CD4-positive, CD25-positive, alpha-beta regulatory T cell (primary cell): Measurements from ENCODE around the gene NECAB2. TPM values are rescaled to one million over a fixed set of nuclear protein-coding genes. Genes with fewer than 3 reads are reported as not detected.

Experiments
- ATAC-seq, 2 donors: fragments of 150-1000 bp; cut with Tn5 transposase; one replicate each; pipeline ENCODE4 v1.10.0; 2021; ENCODE audit warnings: low read depth in 2 of 2, moderate number of reproducible peaks in 2 of 2, moderate library complexity in 1 of 2
- DNase-seq, 3 donors: peaks; one replicate each; pipeline versions ENCODE4 v3.0.0 to v3.0.0-alpha.2; 2012 to 2022; ENCODE audit warnings: mixed read lengths in 1 of 3
- H3K27ac ChIP-seq: one replicate; pipeline ENCODE4 v1.7.0; 2013; ENCODE audit warnings: mild to moderate bottlenecking, low read length; ENCODE audit not compliant: insufficient read depth, poor library complexity, severe bottlenecking
- H3K27me3 ChIP-seq: one replicate; pipeline ENCODE4 v1.7.0; 2013; ENCODE audit warnings: low read length; ENCODE audit not compliant: control insufficient read depth, insufficient read depth
- H3K36me3 ChIP-seq: one replicate; pipeline ENCODE4 v1.7.0; 2013; ENCODE audit warnings: mild to moderate bottlenecking, low read length, moderate library complexity; ENCODE audit not compliant: control insufficient read depth, insufficient read depth
- H3K4me1 ChIP-seq: 2 replicates; pipeline ENCODE4 v1.7.0; 2013; ENCODE audit warnings: mild to moderate bottlenecking, low read length; ENCODE audit not compliant: insufficient read depth, control insufficient read depth, poor library complexity, severe bottlenecking
- H3K4me3 ChIP-seq: one replicate; pipeline ENCODE4 v1.7.0; 2013; ENCODE audit warnings: low read depth, mild to moderate bottlenecking, low read length, moderate library complexity
- H3K9me3 ChIP-seq, 2 experiments: 1 replicate in 1 of 2; 2 replicates in 1 of 2; pipeline ENCODE4 v1.7.0; 2013; ENCODE audit warnings: low read length in 2 of 2, mild to moderate bottlenecking in 1 of 2, moderate library complexity in 1 of 2; ENCODE audit not compliant: control insufficient read depth in 2 of 2
- H3K27ac Mint-ChIP-seq, 3 donors: one replicate each; pipeline ENCODE4 v1.8.0; 2020 to 2022; ENCODE audit warnings: mild to moderate bottlenecking in 3 of 3, mixed read lengths in 3 of 3, moderate library complexity in 2 of 3
- H3K27me3 Mint-ChIP-seq: one replicate; pipeline ENCODE4 v1.8.0; 2022; ENCODE audit warnings: mild to moderate bottlenecking, mixed read lengths
- H3K36me3 Mint-ChIP-seq: one replicate; pipeline ENCODE4 v1.8.0; 2020; ENCODE audit warnings: mixed read lengths
- H3K4me1 Mint-ChIP-seq, 4 donors: one replicate each; pipeline ENCODE4 v1.8.0; 2020 to 2022; ENCODE audit warnings: mixed read lengths in 4 of 4, mild to moderate bottlenecking in 1 of 4
- H3K4me3 Mint-ChIP-seq, 4 donors: one replicate each; pipeline ENCODE4 v1.8.0; 2020 to 2022; ENCODE audit warnings: mild to moderate bottlenecking in 4 of 4, mixed read lengths in 4 of 4, moderate library complexity in 3 of 4
- H3K9me3 Mint-ChIP-seq, 7 donors: one replicate each; pipeline ENCODE4 v1.8.0; 2020 to 2022; ENCODE audit warnings: mixed read lengths in 7 of 7, mild to moderate bottlenecking in 3 of 7, moderate library complexity in 2 of 7
- polyA plus RNA-seq, 4 donors: library from polyadenylated mRNA; unstranded; fragments of 300-500 nt; fragmentation: Illumina TruSeq; gene quantifications; one replicate each; pipeline ENCODE4 v1.2.3, GENCODE V29; 2021
- total RNA-seq: library from RNA; stranded (reverse); gene quantifications from one replicate; pipeline ENCODE4 v1.2.3, GENCODE V29; 2022

Gene NECAB2
- total and polyA plus RNA-seq, 5 donors from 2014 or later, result not detected

DNA sequence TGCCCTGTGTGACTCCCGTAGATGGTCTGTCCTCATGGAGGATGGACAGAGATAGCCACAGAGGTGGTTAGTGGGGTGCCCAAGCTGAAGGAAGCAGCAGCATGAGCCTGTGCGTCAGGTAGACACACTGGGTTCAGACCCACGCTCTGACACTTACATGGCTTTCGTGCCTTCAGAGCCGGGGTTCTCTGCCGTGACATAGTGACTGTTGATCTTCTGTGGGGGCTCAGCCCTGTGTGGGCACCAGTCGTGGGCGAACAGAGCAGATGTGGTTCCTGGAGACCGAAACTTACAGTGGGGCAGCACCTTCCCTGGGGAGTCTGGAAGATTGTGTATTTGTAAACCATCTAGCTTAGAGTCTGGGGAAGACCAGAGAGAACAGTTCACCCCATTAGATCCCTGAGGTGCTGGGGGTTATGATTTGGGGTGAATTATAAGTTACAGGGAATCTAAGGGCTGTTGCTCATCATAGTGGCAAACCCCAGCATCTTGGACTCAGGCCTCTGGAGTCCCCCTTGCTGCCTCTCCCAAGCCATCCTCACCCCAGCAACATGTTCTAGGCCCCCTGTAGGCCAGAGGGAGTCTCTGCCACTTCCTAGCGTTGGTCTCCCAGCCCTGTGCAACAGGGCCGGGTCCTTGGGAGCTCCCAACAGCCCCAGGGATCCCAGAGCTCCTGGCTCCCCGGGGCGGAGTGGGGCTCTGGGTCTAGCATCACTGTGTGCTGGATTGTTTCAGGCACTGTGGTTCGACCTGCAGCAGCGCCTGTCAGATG lies 28.6 kb downstream of the NECAB2 start:
- Mint-ChIP-seq H3K27ac (no peak overlapping the region), H3K9me3 (peaks cover 0 to 7% (median 0%) of the 10 kb centered on the region in 7 donors), H3K4me3 (no peak overlapping the region), H3K27me3 (peaks cover 13% of the 10 kb centered on the region), H3K36me3 (no peaks in the 10 kb centered on the region), H3K4me1 (no peaks in the 10 kb centered on the region)
- DNase-seq (no peak), ATAC-seq (no peak)
- Histone ChIP-seq H3K36me3 (no peaks in the 10 kb centered on the region), H3K27me3 (no peaks in the 10 kb centered on the region), H3K9me3 (no peaks in the 10 kb centered on the region), H3K4me3 (no peak overlapping the region), H3K27ac (no peak overlapping the region), H3K4me1 (no peaks in the 10 kb centered on the region)

GRCh38 chr16:83998091-83998490 lies 30.0 kb downstream of the NECAB2 start:
- no peak for ATAC-seq
- H3K36me3 Mint-ChIP-seq, result no peaks in the 10 kb centered on the region
- Histone ChIP-seq H3K4me1 (no peaks in the 10 kb centered on the region), H3K4me3 (no peak overlapping the region), H3K9me3 (no peaks in the 10 kb centered on the region), H3K36me3 (no peaks in the 10 kb centered on the region), H3K27ac (no peak overlapping the region), H3K27me3 (no peaks in the 10 kb centered on the region)
- peaks cover 6% of the 10 kb centered on the region for H3K27me3 Mint-ChIP-seq
- no peaks in the 10 kb centered on the region for H3K4me1 Mint-ChIP-seq
- no peak overlapping the region for H3K27ac Mint-ChIP-seq
- H3K9me3 Mint-ChIP-seq, result peaks cover 0 to 7% (median 0%) of the 10 kb centered on the region in 7 donors
- H3K4me3 Mint-ChIP-seq, result no peak overlapping the region
- DNase-seq, result no peak

GRCh38 chr16:84000989-84001642 lies 33.1 kb downstream of the NECAB2 start:
- no peak for ATAC-seq
- Mint-ChIP-seq H3K36me3 (no peaks in the 10 kb centered on the region), H3K4me3 (no peak overlapping the region), H3K4me1 (no peaks in the 10 kb centered on the region), H3K9me3 (peaks cover 0 to 5% (median 0%) of the 10 kb centered on the region in 7 donors), H3K27ac (no peak overlapping the region), H3K27me3 (peaks cover 7% of the 10 kb centered on the region)
- Histone ChIP-seq H3K36me3 (no peaks in the 10 kb centered on the region), H3K4me3 (no peak overlapping the region), H3K27me3 (no peaks in the 10 kb centered on the region), H3K4me1 (no peaks in the 10 kb centered on the region), H3K27ac (no peak overlapping the region), H3K9me3 (no peaks in the 10 kb centered on the region)
- no peak for DNase-seq

GRCh38 chr16:84001726-84002125 lies 33.7 kb downstream of the NECAB2 start:
- no peak for DNase-seq
- Mint-ChIP-seq H3K36me3 (no peaks in the 10 kb centered on the region), H3K27me3 (peaks cover 7% of the 10 kb centered on the region), H3K4me3 (no peak overlapping the region), H3K4me1 (no peaks in the 10 kb centered on the region), H3K27ac (no peak overlapping the region), H3K9me3 (peaks cover 0 to under 1% (median 0%) of the 10 kb centered on the region in 7 donors)
- Histone ChIP-seq H3K9me3 (no peaks in the 10 kb centered on the region), H3K4me3 (no peak overlapping the region), H3K4me1 (no peaks in the 10 kb centered on the region), H3K36me3 (no peaks in the 10 kb centered on the region), H3K27ac (no peak overlapping the region), H3K27me3 (no peaks in the 10 kb centered on the region)
- ATAC-seq, result no peak

GRCh38 chr16:84003038-84003437 lies 35.0 kb downstream of the NECAB2 start:
- Histone ChIP-seq H3K9me3 (no peaks in the 10 kb centered on the region), H3K36me3 (no peaks in the 10 kb centered on the region), H3K27ac (no peak overlapping the region), H3K27me3 (no peaks in the 10 kb centered on the region), H3K4me1 (no peaks in the 10 kb centered on the region), H3K4me3 (no peak overlapping the region)
- no peak overlapping the region for H3K4me3 Mint-ChIP-seq
- DNase-seq (no peak), ATAC-seq (no peak)
- H3K27me3 Mint-ChIP-seq, result peaks cover 11% of the 10 kb centered on the region
- H3K9me3 Mint-ChIP-seq, result peaks cover 0 to 3% (median 0%) of the 10 kb centered on the region in 7 donors
- no peak overlapping the region for H3K27ac Mint-ChIP-seq
- H3K4me1 Mint-ChIP-seq, result no peaks in the 10 kb centered on the region
- no peaks in the 10 kb centered on the region for H3K36me3 Mint-ChIP-seq

DNA sequence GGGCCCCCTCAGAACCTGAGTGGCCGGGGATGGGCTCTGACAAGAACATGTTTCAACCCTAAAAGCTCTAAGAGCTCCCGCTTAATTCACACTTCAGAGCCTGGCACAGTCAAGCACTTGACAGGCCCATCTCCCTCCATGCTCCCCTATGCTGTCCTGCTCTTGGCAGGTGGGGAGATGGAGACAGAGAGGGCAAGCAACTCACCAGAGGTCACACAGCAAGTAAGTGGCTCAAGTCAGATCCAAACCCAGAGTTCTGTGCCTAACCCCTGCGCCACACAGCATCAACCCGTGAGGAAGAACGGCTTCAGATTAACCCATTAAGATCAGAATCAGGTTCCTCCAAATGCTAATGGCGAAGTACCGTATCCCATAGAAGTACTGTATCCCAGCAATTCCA lies 36.4 kb downstream of the NECAB2 start:
- Mint-ChIP-seq H3K27ac (no peak overlapping the region), H3K4me3 (peak overlapping the region in 1 of 4 donors; percentile 2), H3K36me3 (no peaks in the 10 kb centered on the region), H3K4me1 (no peaks in the 10 kb centered on the region), H3K9me3 (peaks cover 0 to 3% (median 0%) of the 10 kb centered on the region in 7 donors), H3K27me3 (peaks cover 11% of the 10 kb centered on the region)
- no peak for DNase-seq
- no peak for ATAC-seq
- no peak overlapping the region for H3K4me3 ChIP-seq
- H3K27ac ChIP-seq, result no peak overlapping the region
- H3K4me1 ChIP-seq, result no peaks in the 10 kb centered on the region
- no peaks in the 10 kb centered on the region for H3K36me3 ChIP-seq
- no peaks in the 10 kb centered on the region for H3K27me3 ChIP-seq
- H3K9me3 ChIP-seq, result no peaks in the 10 kb centered on the region

DNA sequence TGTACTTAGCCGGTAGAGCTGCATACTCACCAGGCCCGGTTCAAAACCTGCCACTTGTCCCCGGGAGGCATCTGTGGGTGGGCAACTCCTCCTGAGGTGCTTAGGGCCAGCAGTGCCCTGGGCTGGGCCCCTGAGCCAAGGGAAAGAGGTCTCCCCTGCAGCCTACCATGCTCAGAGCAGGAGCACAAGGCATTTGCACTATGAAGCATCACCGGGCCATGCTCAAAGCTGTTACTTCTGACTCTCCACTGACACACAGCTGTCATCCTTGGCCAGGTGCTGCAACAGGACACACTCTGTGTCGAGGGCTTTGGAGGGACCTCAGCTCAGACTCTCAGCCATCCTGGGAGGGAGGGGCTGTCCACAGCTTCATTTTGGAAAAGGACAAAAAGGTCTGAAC lies 37.3 kb downstream of the NECAB2 start:
- Histone ChIP-seq H3K9me3 (no peaks in the 10 kb centered on the region), H3K4me1 (no peaks in the 10 kb centered on the region), H3K27me3 (no peaks in the 10 kb centered on the region), H3K4me3 (no peak overlapping the region), H3K27ac (no peak overlapping the region), H3K36me3 (no peaks in the 10 kb centered on the region)
- Mint-ChIP-seq H3K27me3 (peaks cover 11% of the 10 kb centered on the region), H3K4me1 (no peaks in the 10 kb centered on the region), H3K4me3 (no peak overlapping the region), H3K9me3 (peaks cover 0 to 3% (median 0%) of the 10 kb centered on the region in 7 donors), H3K36me3 (no peaks in the 10 kb centered on the region), H3K27ac (no peak overlapping the region)
- DNase-seq, result no peak
- ATAC-seq, result no peak

DNA sequence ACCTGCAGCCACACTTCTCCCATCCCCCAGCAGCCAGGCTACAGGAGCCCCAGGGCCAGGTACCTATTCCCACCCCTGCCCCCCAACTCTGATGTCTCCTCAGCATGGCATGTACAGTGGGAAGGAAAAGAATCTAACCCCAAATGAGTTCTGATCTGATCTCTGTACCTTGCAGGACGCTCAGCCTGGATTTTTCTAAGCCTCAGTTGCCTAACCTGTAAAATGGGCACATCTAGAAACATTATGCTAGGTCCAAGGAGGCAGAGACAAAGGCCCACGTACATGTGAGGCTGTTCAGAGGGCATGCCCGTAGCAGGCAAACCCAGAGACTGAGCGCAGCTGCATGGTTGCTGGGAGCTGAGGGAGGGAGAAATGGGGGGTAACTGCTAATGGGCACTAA lies 39.5 kb downstream of the NECAB2 start:
- DNase-seq (no peak), ATAC-seq (no peak)

More for the DNA sequence above, 39.5 kb downstream of the NECAB2 start:
- Mint-ChIP-seq H3K27me3 (peaks cover 13% of the 10 kb centered on the region), H3K27ac (no peak overlapping the region), H3K4me1 (no peaks in the 10 kb centered on the region), H3K9me3 (peaks cover 0 to 3% (median 0%) of the 10 kb centered on the region in 7 donors), H3K4me3 (no peak overlapping the region), H3K36me3 (no peaks in the 10 kb centered on the region)
- H3K27me3 ChIP-seq, result no peaks in the 10 kb centered on the region
- no peak overlapping the region for H3K4me3 ChIP-seq
- no peak overlapping the region for H3K27ac ChIP-seq
- no peaks in the 10 kb centered on the region for H3K9me3 ChIP-seq
- H3K36me3 ChIP-seq, result no peaks in the 10 kb centered on the region
- no peaks in the 10 kb centered on the region for H3K4me1 ChIP-seq
